ENCODE results near the gene ORM2.

Gene ORM2

GRCh38 chr9:114367772-114368569, 38.3 kb downstream of the ORM2 start:
- no peak overlapping the region for H3K4me3 ChIP-seq (ENCODE audit: low read length)
- H3K4me1 ChIP-seq (ENCODE audit: control insufficient read depth, insufficient read depth, low read length): no peaks in the 10 kb centered on the region
- H3K27me3 ChIP-seq (ENCODE audit: control insufficient read depth, insufficient read depth, low read length): no peaks in the 10 kb centered on the region
- H3K27ac ChIP-seq (ENCODE audit: low read depth, low read length): no peak overlapping the region
- peaks cover 36% of the 10 kb centered on the region for H3K36me3 ChIP-seq (ENCODE audit: control insufficient read depth, insufficient read depth, low read length)
- H3K9ac ChIP-seq (ENCODE audit: low read length): no peak overlapping the region

DNA sequence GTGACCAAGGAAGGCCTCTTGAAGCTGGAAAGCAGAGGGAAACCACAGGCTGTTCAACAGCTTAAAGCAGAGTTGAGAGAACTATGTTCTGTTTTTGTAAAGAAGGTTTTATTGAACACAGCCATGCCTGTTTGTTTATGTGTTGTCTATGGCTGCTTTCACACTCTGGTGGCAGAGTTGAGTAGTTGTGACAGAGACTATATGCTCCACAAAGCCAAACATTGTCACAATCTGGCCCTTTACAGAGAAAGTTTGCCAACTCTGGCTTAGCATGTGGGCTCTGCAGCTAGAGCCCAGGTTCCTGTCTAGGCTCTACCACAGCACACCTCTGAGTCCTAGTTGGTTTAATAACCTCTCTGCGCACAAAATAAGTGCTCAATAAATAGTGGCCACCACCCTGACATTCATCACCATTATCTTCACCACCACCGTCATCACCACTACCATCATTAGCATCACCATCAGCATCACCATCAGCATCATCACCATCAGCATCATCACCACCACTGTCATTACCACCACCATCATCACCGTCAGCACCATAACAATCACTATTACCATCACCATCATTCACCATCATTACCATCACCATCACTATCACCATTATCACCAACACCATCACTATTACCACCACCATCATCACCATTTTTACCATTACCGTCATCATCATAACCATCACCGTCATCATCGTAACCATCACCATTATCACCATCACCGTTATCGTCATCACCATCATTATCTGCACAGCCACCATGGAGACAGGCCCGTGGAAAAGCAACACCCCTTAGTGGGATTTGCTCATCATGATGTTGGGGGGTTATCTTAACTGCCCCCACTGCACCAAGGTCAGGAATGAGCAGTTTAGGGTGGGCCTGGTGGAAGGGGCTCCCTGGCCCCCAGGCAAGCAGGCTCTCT, 39.8 kb downstream of the ORM2 start:
- H3K27ac ChIP-seq (ENCODE audit: low read depth, low read length): no peak overlapping the region
- H3K4me1 ChIP-seq (ENCODE audit: control insufficient read depth, insufficient read depth, low read length): no peaks in the 10 kb centered on the region
- H3K9ac ChIP-seq (ENCODE audit: low read length): no peak overlapping the region
- no peaks in the 10 kb centered on the region for H3K27me3 ChIP-seq (ENCODE audit: control insufficient read depth, insufficient read depth, low read length)
- H3K36me3 ChIP-seq (ENCODE audit: control insufficient read depth, insufficient read depth, low read length): peaks cover 34% of the 10 kb centered on the region
- no peak overlapping the region for H3K4me3 ChIP-seq (ENCODE audit: low read length)

GRCh38 chr9:114370251-114370967, 40.7 kb downstream of the ORM2 start:
- Histone ChIP-seq H3K27me3 (ENCODE audit: control insufficient read depth, insufficient read depth, low read length) (no peaks in the 10 kb centered on the region), H3K4me3 (ENCODE audit: low read length) (no peak overlapping the region), H3K4me1 (ENCODE audit: control insufficient read depth, insufficient read depth, low read length) (no peaks in the 10 kb centered on the region), H3K9ac (ENCODE audit: low read length) (no peak overlapping the region), H3K36me3 (ENCODE audit: control insufficient read depth, insufficient read depth, low read length) (peaks cover 36% of the 10 kb centered on the region), H3K27ac (ENCODE audit: low read depth, low read length) (no peak overlapping the region)

DNA sequence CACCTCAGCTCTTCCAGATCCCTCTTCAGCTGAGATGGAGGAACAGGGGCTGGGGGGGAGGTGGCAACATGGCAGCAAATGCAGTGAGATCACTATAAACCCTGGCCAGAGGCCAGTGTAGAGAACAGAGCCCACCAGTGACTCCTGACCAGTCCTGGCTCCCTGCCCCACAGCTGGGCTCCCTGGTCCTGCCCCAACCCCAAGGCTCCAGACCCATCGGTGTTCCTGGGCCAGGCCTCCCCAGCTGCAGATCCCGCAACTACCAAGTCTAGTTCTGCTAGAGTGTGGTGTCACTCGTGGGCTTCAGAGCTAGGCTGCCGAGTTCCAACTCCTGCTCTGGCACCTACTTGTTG, 41.3 kb downstream of the ORM2 start:
- H3K4me3 ChIP-seq (ENCODE audit: low read length): no peak overlapping the region
- no peaks in the 10 kb centered on the region for H3K27me3 ChIP-seq (ENCODE audit: control insufficient read depth, insufficient read depth, low read length)
- H3K9ac ChIP-seq (ENCODE audit: low read length): no peak overlapping the region
- peaks cover 36% of the 10 kb centered on the region for H3K36me3 ChIP-seq (ENCODE audit: control insufficient read depth, insufficient read depth, low read length)
- no peaks in the 10 kb centered on the region for H3K4me1 ChIP-seq (ENCODE audit: control insufficient read depth, insufficient read depth, low read length)
- H3K27ac ChIP-seq (ENCODE audit: low read depth, low read length): no peak overlapping the region

GRCh38 chr9:114371343-114371944, 41.8 kb downstream of the ORM2 start:
- Histone ChIP-seq H3K4me1 (ENCODE audit: control insufficient read depth, insufficient read depth, low read length) (no peaks in the 10 kb centered on the region), H3K9ac (ENCODE audit: low read length) (no peak overlapping the region)

DNA sequence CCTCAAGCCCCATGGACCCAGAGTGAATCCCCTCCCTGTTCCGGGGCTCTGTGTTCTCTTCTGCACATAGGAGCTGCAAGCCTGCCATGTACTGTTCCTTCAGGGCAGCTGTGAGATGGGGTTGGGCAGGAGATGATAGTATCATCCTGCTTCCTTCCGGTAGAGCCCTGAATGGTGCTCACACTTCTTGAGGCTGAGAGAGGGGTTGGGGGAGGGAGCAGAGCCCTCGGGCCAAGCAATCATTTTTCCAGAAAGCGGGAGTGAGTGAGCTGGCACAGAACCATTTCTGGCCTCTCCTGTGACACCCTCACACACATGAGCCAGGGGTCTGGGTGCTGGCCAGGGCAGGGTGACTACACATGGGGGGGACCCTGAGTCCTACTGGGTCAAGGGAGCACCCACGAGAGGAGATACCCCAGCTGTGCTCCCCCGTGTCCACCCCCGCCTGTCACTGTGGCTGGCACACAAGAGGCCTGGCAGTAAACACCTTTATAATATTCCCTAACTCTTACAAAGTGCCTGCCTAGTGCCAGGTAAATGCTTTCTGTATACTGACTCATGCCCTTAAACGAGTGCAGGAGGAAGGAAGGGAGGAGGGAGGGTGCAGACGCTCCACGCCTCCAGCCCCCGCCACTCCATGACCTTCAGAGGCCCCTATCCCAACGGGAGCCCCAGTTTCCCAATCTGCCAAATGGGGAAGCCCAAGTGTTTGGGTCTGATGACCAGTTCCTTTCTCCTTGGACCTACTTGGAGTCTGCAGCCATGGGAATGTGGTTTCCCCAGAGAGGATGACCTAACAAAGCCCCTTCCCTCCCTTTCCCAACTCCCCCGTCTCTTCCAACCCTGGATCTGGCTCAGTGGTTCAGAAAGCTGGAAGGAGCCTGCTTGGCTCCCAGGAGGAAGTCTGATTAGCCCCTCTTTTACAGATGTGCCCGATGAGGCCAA, 42.6 kb downstream of the ORM2 start:
- H3K27ac ChIP-seq (ENCODE audit: low read depth, low read length): no peak overlapping the region
- no peaks in the 10 kb centered on the region for H3K4me1 ChIP-seq (ENCODE audit: control insufficient read depth, insufficient read depth, low read length)
- no peaks in the 10 kb centered on the region for H3K27me3 ChIP-seq (ENCODE audit: control insufficient read depth, insufficient read depth, low read length)
- peaks cover 46% of the 10 kb centered on the region for H3K36me3 ChIP-seq (ENCODE audit: control insufficient read depth, insufficient read depth, low read length)
- H3K4me3 ChIP-seq (ENCODE audit: low read length): peak overlapping the region; percentile 0
- H3K9ac ChIP-seq (ENCODE audit: low read length): no peak overlapping the region

More at GRCh38 chr9:114371343-114371944, 41.8 kb downstream of the ORM2 start:
- peak overlapping the region; percentile 0 for H3K4me3 ChIP-seq (ENCODE audit: low read length)
- H3K27ac ChIP-seq (ENCODE audit: low read depth, low read length): no peak overlapping the region
- H3K27me3 ChIP-seq (ENCODE audit: control insufficient read depth, insufficient read depth, low read length): no peaks in the 10 kb centered on the region
- H3K36me3 ChIP-seq (ENCODE audit: control insufficient read depth, insufficient read depth, low read length): peaks cover 39% of the 10 kb centered on the region

DNA sequence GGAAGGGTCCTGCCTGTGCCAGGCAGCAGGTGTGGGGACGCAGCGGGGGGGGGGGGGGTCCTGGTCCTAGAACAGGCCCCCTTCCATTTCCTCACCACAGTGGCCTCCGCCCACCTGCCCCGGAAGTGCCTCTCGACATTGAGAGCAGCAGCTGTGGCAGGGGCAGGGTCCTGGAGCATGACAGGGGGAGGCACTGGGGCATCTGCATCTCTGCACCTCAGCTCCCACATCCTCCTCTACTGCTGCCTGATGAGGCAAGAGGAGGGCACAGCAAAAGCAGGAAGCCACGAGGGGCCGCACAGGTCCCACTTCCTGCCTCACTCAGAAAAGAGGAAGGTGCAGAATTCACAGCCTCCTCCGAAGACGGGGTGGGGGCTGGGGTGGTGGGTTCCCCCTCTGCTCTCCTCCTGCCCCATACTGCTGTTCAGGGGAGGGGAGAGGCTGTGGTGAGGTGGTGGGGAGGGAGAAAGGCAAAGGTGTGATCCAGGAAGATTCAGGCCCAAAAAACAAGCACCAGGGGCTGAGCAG, 43.3 kb downstream of the ORM2 start:
- Histone ChIP-seq H3K4me3 (ENCODE audit: low read length) (no peak overlapping the region), H3K27me3 (ENCODE audit: control insufficient read depth, insufficient read depth, low read length) (no peaks in the 10 kb centered on the region), H3K4me1 (ENCODE audit: control insufficient read depth, insufficient read depth, low read length) (no peaks in the 10 kb centered on the region), H3K27ac (ENCODE audit: low read depth, low read length) (no peak overlapping the region), H3K9ac (ENCODE audit: low read length) (no peak overlapping the region), H3K36me3 (ENCODE audit: control insufficient read depth, insufficient read depth, low read length) (peaks cover 41% of the 10 kb centered on the region)

GRCh38 chr9:114373960-114374730, 44.5 kb downstream of the ORM2 start:
- Histone ChIP-seq H3K27me3 (ENCODE audit: control insufficient read depth, insufficient read depth, low read length) (no peaks in the 10 kb centered on the region), H3K36me3 (ENCODE audit: control insufficient read depth, insufficient read depth, low read length) (peaks cover 39% of the 10 kb centered on the region), H3K9ac (ENCODE audit: low read length) (no peak overlapping the region), H3K27ac (ENCODE audit: low read depth, low read length) (no peak overlapping the region), H3K4me3 (ENCODE audit: low read length) (no peak overlapping the region), H3K4me1 (ENCODE audit: control insufficient read depth, insufficient read depth, low read length) (no peaks in the 10 kb centered on the region)

- no peak overlapping the region for H3K9ac ChIP-seq (ENCODE audit: low read length)
- H3K36me3 ChIP-seq (ENCODE audit: control insufficient read depth, insufficient read depth, low read length): peaks cover 43% of the 10 kb centered on the region
- H3K27me3 ChIP-seq (ENCODE audit: control insufficient read depth, insufficient read depth, low read length): no peaks in the 10 kb centered on the region
- no peak overlapping the region for H3K27ac ChIP-seq (ENCODE audit: low read depth, low read length)
- no peaks in the 10 kb centered on the region for H3K4me1 ChIP-seq (ENCODE audit: control insufficient read depth, insufficient read depth, low read length)
- H3K4me3 ChIP-seq (ENCODE audit: low read length): no peak overlapping the region
These were observed 45.3 kb downstream of the ORM2 start for GRCh38 chr9:114374936-114375335.

DNA sequence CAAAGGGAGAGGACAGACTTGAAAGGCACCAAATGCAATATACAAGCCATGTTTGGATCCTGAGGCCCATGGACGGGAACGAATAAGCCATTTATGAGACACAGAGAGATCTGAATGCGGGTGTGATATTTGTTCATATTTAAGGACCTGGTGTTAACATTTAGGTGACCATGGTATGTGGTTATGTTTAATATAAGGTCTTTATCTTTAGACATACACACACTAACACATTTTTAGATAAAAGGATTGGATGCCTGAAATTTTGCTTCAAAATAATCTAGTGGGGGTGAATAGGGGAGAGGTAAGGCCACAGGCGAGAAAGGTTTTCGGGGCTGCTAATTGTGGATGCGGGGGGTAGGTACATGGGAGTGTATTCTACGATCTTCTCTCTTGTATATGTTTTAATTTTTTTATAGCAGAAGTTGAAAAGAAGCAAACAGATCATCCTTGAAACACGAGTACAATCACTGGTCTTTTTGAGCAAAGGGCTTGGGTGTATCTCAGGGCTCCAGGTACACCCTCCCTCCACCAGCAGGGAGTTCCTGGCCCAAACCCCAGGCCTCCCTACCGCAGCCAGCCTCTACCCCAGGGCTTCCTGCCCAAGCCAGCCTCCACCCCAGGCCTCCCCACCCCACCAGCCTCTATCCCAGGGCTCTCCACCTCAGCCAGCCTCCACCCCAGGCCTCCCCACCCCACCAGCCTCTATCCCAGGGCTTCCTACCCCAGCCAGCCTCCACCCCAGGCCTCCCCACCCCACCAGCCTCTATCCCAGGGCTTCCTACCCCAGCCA, 45.9 kb downstream of the ORM2 start:
- H3K4me3 ChIP-seq (ENCODE audit: low read length): no peak overlapping the region
- no peaks in the 10 kb centered on the region for H3K27me3 ChIP-seq (ENCODE audit: control insufficient read depth, insufficient read depth, low read length)
- H3K9ac ChIP-seq (ENCODE audit: low read length): no peak overlapping the region
- H3K4me1 ChIP-seq (ENCODE audit: control insufficient read depth, insufficient read depth, low read length): no peaks in the 10 kb centered on the region
- no peak overlapping the region for H3K27ac ChIP-seq (ENCODE audit: low read depth, low read length)
- H3K36me3 ChIP-seq (ENCODE audit: control insufficient read depth, insufficient read depth, low read length): peaks cover 47% of the 10 kb centered on the region
